Hepatocyte (in vitro differentiated cells): ENCODE results near the gene FMN1. TPM values are rescaled to one million over a fixed set of nuclear protein-coding genes. Genes with fewer than 3 reads are reported as not detected.

Source experiments
- DNase-seq: peaks from one replicate; pipeline ENCODE4 v3.0.0-alpha.2; 2016; ENCODE audit warnings: low spot score
- H2AFZ ChIP-seq: fragments of 200-600 bp; sonication (generic); 2 replicates; pipeline ENCODE4 v1.6.0; 2016; ENCODE audit warnings: antibody characterized with exemption, mild to moderate bottlenecking
- H3K27ac ChIP-seq: fragments of 200-600 bp; sonication (generic); 2 replicates; pipeline ENCODE4 v1.5.1; 2016; ENCODE audit warnings: mild to moderate bottlenecking
- H3K27me3 ChIP-seq: fragments of 200-600 bp; sonication (generic); 2 replicates; pipeline ENCODE4 v1.6.1; 2016
- H3K36me3 ChIP-seq: fragments of 200-600 bp; sonication (generic); replicated peaks from 2 replicates; pipeline ENCODE4 v1.5.1; 2016; ENCODE audit warnings: low read depth; ENCODE audit not compliant: insufficient read depth
- H3K4me1 ChIP-seq: fragments of 200-600 bp; sonication (generic); 2 replicates; pipeline ENCODE4 v1.5.1; 2016; ENCODE audit warnings: mild to moderate bottlenecking, moderate library complexity; ENCODE audit not compliant: insufficient read depth
- H3K4me2 ChIP-seq: fragments of 200-600 bp; sonication (generic); 2 replicates; pipeline ENCODE4 v1.6.0; 2016
- H3K4me3 ChIP-seq: fragments of 200-600 bp; sonication (generic); 2 replicates; pipeline ENCODE4 v1.5.1; 2016; ENCODE audit warnings: mild to moderate bottlenecking
- H3K79me2 ChIP-seq: fragments of 200-600 bp; sonication (generic); 2 replicates; pipeline ENCODE4 v1.6.0; 2017; ENCODE audit warnings: mild to moderate bottlenecking
- H3K9me2 ChIP-seq: fragments of 200-600 bp; sonication (generic); replicated peaks from 2 replicates; pipeline ENCODE4 v1.6.0; 2017; ENCODE audit warnings: mild to moderate bottlenecking; ENCODE audit not compliant: insufficient read depth
- H3K9me3 ChIP-seq: fragments of 200-600 bp; sonication (generic); 2 replicates; pipeline ENCODE4 v1.5.1; 2016; ENCODE audit warnings: low read depth, mild to moderate bottlenecking
- H4K20me1 ChIP-seq: fragments of 200-600 bp; sonication (generic); 2 replicates; pipeline ENCODE4 v1.6.0; 2016; ENCODE audit warnings: mild to moderate bottlenecking; ENCODE audit not compliant: insufficient read depth, poor library complexity, severe bottlenecking
- CTCF ChIP-seq: fragments of 200-600 bp; sonication (generic); IDR thresholded peaks from 2 replicates; pipeline ENCODE4 v1.5.1; 2016; ENCODE audit warnings: antibody characterized with exemption, mild to moderate bottlenecking; ENCODE audit not compliant: poor library complexity
- EZH2 ChIP-seq: fragments of 200-600 bp; sonication (generic); IDR thresholded peaks from 2 replicates; pipeline ENCODE4 v1.6.1; 2016; ENCODE audit warnings: antibody characterized with exemption, mild to moderate bottlenecking, borderline replicate concordance
- EZH2phosphoT487 ChIP-seq: fragments of 200-600 bp; sonication (generic); IDR thresholded peaks from one replicate; pipeline ENCODE4 v1.6.1; 2018; ENCODE audit warnings: antibody characterized with exemption, mild to moderate bottlenecking, low read depth, moderate library complexity; ENCODE audit not compliant: unreplicated experiment, severe bottlenecking
- WGBS: methylation state at CpG from one replicate; pipeline ENCODE4 v1.1.6; 2016; ENCODE audit warnings: low lambda C conversion rate; ENCODE audit errors: missing lambda C conversion rate; 5-methylcytosine and 5-hydroxymethylcytosine counted together
- polyA plus RNA-seq: library from polyadenylated mRNA; unstranded; fragments of >200 nt; fragmentation: Nextera tagmentation; extraction: Ambion mirVana; gene quantifications from 2 replicates; pipeline ENCODE4 v1.2.1, GENCODE V29; 2016
- total RNA-seq: library from RNA; depleted of rRNA; stranded (reverse); fragments of >200 nt; gene quantifications from 2 replicates; pipeline ENCODE4 v1.2.3, GENCODE V29; 2014

FMN1 gene
- total and polyA plus RNA-seq, 2 experiments from 2014 or later = 0.07 to 0.70 TPM

GRCh38 chr15:33022629-33023028 is 171.9 kb downstream of the FMN1 start:
- H3K9me3 ChIP-seq = no peaks in the 10 kb centered on the region
- no peaks in the 10 kb centered on the region for H3K4me1 ChIP-seq
- no peaks in the 10 kb centered on the region for H3K9me2 ChIP-seq
- H4K20me1 ChIP-seq = no peaks in the 10 kb centered on the region
- H3K79me2 ChIP-seq = no peaks in the 10 kb centered on the region
- no peaks in the 10 kb centered on the region for H3K27me3 ChIP-seq
- no peak overlapping the region for H2AFZ ChIP-seq
- no peak for DNase-seq
- TF ChIP-seq EZH2phosphoT487 (no peak), EZH2 (no peak), CTCF (no peak)
- no peak overlapping the region for H3K4me3 ChIP-seq
- no peak overlapping the region for H3K4me2 ChIP-seq
- no peaks in the 10 kb centered on the region for H3K36me3 ChIP-seq
- WGBS = 50% methylated on average over 2 of the region's 2 CpGs
- H3K27ac ChIP-seq = peak overlapping the region; percentile 3

GRCh38 chr15:33021806-33022389 is 172.6 kb downstream of the FMN1 start:
- Histone ChIP-seq H3K4me1 (no peaks in the 10 kb centered on the region), H3K79me2 (no peaks in the 10 kb centered on the region), H3K9me2 (no peaks in the 10 kb centered on the region), H3K9me3 (no peaks in the 10 kb centered on the region), H3K27ac (peak overlapping the region; percentile 3), H3K4me2 (no peak overlapping the region), H2AFZ (no peak overlapping the region), H3K27me3 (no peaks in the 10 kb centered on the region), H4K20me1 (no peaks in the 10 kb centered on the region), H3K4me3 (no peak overlapping the region), H3K36me3 (no peaks in the 10 kb centered on the region)
- TF ChIP-seq EZH2 (no peak), CTCF (peak; percentile 74)
- WGBS = 37% methylated on average over 4 of the region's 4 CpGs
- peak; percentile 73 for DNase-seq

GRCh38 chr15:33019354-33019981 is 175.0 kb downstream of the FMN1 start:
- Histone ChIP-seq H3K36me3 (no peaks in the 10 kb centered on the region), H3K79me2 (no peaks in the 10 kb centered on the region), H3K9me2 (no peaks in the 10 kb centered on the region), H3K27me3 (no peaks in the 10 kb centered on the region), H3K4me1 (no peaks in the 10 kb centered on the region), H2AFZ (no peak overlapping the region), H3K4me2 (no peak overlapping the region), H4K20me1 (no peaks in the 10 kb centered on the region), H3K4me3 (no peak overlapping the region), H3K27ac (no peak overlapping the region), H3K9me3 (no peaks in the 10 kb centered on the region)
- 96% methylated on average over 32 of the region's 43 CpGs for WGBS
- no peak for DNase-seq
- TF ChIP-seq EZH2 (no peak), CTCF (no peak), EZH2phosphoT487 (no peak)
